ENCODE data around the gene FAM200A. TPM values are rescaled to one million over a fixed set of nuclear protein-coding genes. Genes with fewer than 3 reads are reported as not detected.
A peak's percentile ranks its signal among the peaks of the same experiment; 100 is the strongest.

Gene FAM200A
- total and polyA plus RNA-seq, 2 of the 13 experiments (the other 11 are each of a cell fraction or from before 2014, with no cell fraction given), result 4.7 to 6.3 TPM

GRCh38 chr7:99504603-99505323 lies 47.2 kb downstream of the FAM200A start, which contains the start of gene ZKSCAN5 (continued):
- no peak for TF ChIP-seq PLSCR1 (CRISPR knock-in tag; IDR thresholded peaks at IDR 0.05; ENCODE audit: borderline replicate concordance)
- 0 out of 2 replicates have a peak, but pooled peaks have one; percentile 22 for TF ChIP-seq ZNF136 (CRISPR knock-in tag; IDR thresholded peaks at IDR 0.05; ENCODE audit: low read depth)
- TF ChIP-seq LBX2 (CRISPR knock-in tag; IDR thresholded peaks at IDR 0.05; ENCODE audit: borderline replicate concordance), result 0 out of 2 replicates have a peak, but pooled peaks have one; percentile 60
- no peak for TF ChIP-seq CSRNP1 (CRISPR knock-in tag; IDR thresholded peaks at IDR 0.05)
- TF ChIP-seq ZBTB46 (CRISPR knock-in tag; IDR thresholded peaks at IDR 0.05; ENCODE audit: borderline replicate concordance), result no peak
- peak; percentile 67; the same call in 1 of the 2 replicates for TF ChIP-seq MAZ (IDR thresholded peaks at IDR 0.05; ENCODE audit: borderline replicate concordance, low read depth, low read length)
- peak; percentile 67 for TF ChIP-seq MAZ (CRISPR knock-in tag; IDR thresholded peaks at IDR 0.05; ENCODE audit: low read depth)
- no peak for TF ChIP-seq DDIT3 (CRISPR knock-in tag; IDR thresholded peaks at IDR 0.05)
- TF ChIP-seq FOXK1 (CRISPR knock-in tag; IDR thresholded peaks at IDR 0.05; ENCODE audit: borderline replicate concordance, low read depth), result 0 out of 2 replicates have a peak, but pooled peaks have one; percentile 14
- TF ChIP-seq NFKB2 (CRISPR knock-in tag; IDR thresholded peaks at IDR 0.05; ENCODE audit: borderline replicate concordance), result peak; percentile 31; the same call in 1 of the 2 replicates
- no peak; the same call in none of the 2 replicates for TF ChIP-seq ZBTB38 (CRISPR knock-in tag; IDR thresholded peaks at IDR 0.05)
- no peak for TF ChIP-seq ZNF879 (CRISPR knock-in tag; IDR thresholded peaks at IDR 0.05)
- peak; percentile 33; the same call in 1 of the 2 replicates for TF ChIP-seq NCOR1 (IDR thresholded peaks at IDR 0.05; ENCODE audit: borderline replicate concordance, low read length)
- TF ChIP-seq ELF4 (CRISPR knock-in tag; IDR thresholded peaks at IDR 0.05; ENCODE audit: borderline replicate concordance), result peak; percentile 60; the same call in 1 of the 2 replicates
- TF ChIP-seq TCF7L2 (IDR thresholded peaks at IDR 0.05; ENCODE audit: low read depth, low read length), result no peak
- no peak for TF ChIP-seq GPN1 (CRISPR knock-in tag; IDR thresholded peaks at IDR 0.05; ENCODE audit: borderline replicate concordance)
- no peak for TF ChIP-seq SKIL (CRISPR knock-in tag; IDR thresholded peaks at IDR 0.05; ENCODE audit: borderline replicate concordance)
- peak; percentile 89 for TF ChIP-seq SIN3A (IDR thresholded peaks at IDR 0.05; ENCODE audit: borderline replicate concordance, low read depth, low read length)
- peak; percentile 92 for TF ChIP-seq ZNF605 (CRISPR knock-in tag; IDR thresholded peaks at IDR 0.05)
- no peak for TF ChIP-seq NR3C1 (CRISPR knock-in tag; IDR thresholded peaks at IDR 0.05)
- peak; percentile 78; the same call in 1 of the 2 replicates for TF ChIP-seq ZNF598 (CRISPR knock-in tag; IDR thresholded peaks at IDR 0.05; ENCODE audit: borderline replicate concordance)

All from HepG2 (cell line).